Fibroblast of the conjunctiva (primary cell): ENCODE results near the gene RPL37A.

Experiments used
- DNase-seq: peaks from one replicate; pipeline ENCODE4 v3.0.0-alpha.2; 2010; ENCODE audit warnings: low read depth

Gene RPL37A

DNA sequence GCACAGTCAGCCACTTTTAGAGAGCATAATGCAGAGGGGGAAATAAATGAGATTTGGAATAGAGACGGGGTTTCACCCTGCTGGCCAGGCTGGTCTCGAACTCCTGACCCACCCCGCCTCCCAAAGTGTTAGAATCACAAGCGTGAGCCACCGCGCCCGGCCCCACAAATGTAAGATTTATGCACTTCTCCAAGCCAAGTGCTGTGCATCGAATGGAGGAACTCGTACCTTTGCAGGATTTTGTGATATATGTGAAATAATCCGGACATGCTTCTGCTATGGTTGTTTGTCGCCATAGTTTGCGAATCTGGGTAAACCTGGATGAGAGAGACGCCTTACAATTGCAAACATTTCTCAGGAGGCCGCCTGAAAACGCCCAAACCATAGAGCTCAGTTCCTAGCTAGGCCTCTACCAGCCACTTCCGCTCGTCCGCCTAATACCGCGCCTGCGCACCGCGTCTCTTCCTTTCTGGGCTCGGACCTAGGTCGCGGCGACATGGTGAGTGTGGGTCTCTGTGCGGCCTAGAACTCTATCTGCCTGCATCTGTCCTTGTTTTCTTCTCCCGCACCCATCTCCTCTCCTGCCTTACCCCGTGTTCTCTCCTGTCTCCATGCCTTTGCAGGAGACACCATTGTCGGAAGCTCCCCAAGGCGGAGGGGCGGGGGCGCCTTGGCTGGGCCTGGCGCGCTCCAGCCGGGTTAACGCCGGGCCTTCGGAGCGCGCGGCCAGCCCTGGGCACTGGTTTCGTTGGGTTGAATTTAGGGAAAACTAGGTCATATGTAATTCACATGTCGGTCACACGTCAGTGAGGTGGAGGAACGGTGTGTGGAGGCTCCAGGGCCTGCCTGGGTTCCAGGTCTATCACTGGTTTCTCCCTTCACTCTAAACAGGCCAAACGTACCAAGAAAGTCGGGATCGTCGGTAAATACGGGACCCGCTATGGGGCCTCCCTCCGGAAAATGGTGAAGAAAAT, at the start of gene RPL37A:
Gene RPL37A, plus strand, starts transcription at position 466 of the 974 bp plus-strand sequence. Its CDS starts 31 bp downstream, at position 497.
- peak; percentile 95 for DNase-seq

GRCh38 chr2:216450346-216450745, 48.3 kb upstream of the RPL37A start:
- DNase-seq = no peak

DNA sequence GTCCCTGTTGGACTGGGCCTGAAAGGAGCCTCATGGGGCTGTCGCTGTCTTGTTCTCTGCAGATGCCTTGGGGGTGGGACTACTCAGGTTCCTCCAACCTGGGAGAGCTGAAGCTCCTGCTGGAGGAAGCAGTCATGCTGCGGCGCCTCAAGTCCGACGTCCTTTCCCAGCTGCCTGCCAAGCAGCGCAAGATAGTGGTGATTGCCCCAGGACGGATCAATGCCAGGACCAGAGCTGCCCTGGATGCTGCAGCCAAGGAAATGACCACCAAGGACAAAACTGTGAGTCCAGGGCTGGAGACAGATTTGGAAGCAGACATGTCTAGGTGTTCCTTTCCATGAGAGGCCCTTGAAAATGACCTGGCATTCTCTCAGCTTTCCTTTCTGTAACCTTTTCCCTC, 47.9 kb upstream of the RPL37A start:
- DNase-seq = no peak

GRCh38 chr2:216453955-216454614, 44.6 kb upstream of the RPL37A start:
- DNase-seq = no peak

DNA sequence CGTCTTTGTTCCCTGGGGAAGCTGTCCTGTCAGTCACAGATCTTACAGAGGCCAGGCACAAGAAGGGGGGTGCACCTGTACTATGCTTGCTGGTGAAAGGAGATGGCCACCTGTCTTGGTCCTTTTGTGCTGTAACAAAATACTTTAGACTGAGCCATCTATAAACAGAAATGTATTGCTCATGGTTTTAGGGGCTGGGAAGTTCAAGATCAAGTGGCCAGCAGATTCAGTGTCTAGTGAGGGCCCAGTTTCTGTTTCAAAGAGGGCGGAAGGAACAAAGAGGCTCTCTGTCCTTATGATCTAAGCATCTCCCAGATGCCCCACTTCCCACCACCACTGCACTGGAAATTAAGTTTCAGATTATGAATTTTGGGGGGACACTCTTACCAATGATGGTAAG, 35.5 kb upstream of the RPL37A start:
- no peak for DNase-seq

GRCh38 chr2:216464104-216464720, 34.4 kb upstream of the RPL37A start:
- no peak for DNase-seq

- DNase-seq = no peak
These were observed 33.0 kb upstream of the RPL37A start for GRCh38 chr2:216465579-216466195.

DNA sequence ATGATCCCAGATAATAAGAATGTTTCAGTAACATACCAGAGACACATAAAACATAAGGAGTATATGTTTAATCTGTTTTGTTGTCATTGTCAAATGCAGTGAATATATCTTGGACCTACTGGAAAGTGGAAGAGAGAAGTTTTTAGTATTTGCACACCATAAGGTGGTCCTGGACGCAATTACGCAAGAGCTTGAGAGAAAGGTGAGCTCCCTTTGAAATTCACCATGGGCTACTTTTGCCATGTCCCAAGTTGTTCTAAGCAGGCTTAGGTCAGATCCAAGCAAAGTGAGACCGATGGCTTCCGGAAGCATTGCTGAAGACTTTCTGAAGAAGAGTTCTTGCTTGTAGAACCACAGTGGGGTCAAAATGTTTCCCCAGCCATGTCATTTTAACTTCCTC, 30.8 kb upstream of the RPL37A start:
- no peak for DNase-seq

DNA sequence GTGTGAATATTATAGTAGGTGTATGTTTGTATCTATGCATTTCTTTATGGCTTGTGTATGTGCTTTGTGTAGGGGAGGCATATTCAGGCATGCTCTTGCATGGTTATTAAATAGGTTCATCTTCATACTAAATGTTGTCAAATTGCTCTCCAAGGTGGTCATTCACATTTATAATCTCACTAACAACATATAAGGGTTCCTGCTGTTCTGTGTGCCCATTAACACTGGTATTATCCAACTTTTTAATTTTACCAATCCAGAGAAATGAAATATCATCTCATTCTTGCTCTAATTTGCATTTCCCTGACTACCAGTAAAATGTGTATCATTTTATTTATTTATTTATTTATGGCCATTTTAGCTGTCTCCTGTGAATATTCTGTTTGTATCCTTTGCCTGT, 29.0 kb upstream of the RPL37A start:
- DNase-seq = no peak

- DNase-seq = no peak
These were observed 25.5 kb upstream of the RPL37A start for GRCh38 chr2:216473187-216473586.

- DNase-seq = no peak
These were observed 23.5 kb upstream of the RPL37A start for GRCh38 chr2:216474925-216475670.

- DNase-seq = no peak
These were observed 22.9 kb upstream of the RPL37A start for GRCh38 chr2:216475767-216476166.

DNA sequence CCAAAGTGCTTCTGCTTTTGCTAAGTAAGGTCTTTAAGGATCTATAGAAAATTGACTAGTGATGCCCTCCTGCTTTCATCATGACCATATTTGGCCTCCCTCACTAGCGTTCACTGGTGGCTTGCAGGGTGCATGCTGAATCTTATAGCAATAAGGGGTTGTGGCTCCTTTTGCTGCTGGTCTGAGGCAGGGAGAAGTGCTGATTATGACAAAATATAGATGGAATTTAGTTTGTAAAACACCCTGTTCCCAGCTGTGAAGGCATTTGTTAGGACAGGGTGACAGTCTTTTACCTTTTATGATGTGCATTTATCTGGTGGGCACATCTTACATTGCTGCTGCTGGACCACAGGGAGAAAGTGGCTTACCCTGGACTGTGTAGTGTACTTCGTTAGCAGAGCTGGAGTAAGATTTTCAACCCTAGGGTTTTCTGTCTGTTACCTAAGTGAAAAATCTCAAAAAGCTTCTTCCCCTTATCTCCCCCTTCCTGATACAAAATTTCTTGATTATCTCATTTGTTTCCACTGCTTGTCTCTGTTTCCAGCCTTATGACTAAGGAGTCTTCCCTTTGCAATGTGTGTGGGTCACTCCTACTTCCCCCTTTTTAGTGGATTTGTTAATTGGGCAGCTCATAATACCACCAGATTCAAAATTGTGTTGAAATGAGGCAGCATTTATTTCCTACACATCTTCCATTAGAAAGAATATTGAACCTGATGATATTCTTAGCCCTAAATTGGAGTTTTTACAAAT, 21.2 kb upstream of the RPL37A start:
- DNase-seq = no peak

DNA sequence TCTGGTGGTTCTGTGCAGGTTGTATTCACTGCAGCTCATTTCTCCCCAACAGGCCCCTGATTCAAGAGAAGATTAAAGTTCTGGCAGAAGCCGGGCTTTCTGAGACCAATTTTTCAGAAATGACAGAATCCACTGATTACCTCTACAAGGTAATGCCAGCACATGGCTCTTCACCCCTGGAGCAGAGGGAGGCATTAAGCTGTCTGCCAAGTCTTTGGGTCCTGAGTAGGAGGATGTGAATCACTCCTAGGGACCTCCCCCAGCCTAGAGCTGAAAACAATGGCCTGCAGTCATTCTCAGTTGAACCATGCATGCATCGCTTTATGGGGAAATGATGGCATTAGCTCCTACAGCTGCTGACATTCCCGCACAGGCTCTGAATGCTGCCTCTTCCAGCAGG, 20.5 kb upstream of the RPL37A start:
- peak; percentile 16 for DNase-seq

GRCh38 chr2:216478791-216479190, 19.9 kb upstream of the RPL37A start:
- DNase-seq = no peak

- DNase-seq = no peak
These were observed 18.4 kb upstream of the RPL37A start for GRCh38 chr2:216480221-216480620.

GRCh38 chr2:216482640-216483039, 16.0 kb upstream of the RPL37A start:
- no peak for DNase-seq

- no peak for DNase-seq
These were observed 13.4 kb upstream of the RPL37A start for GRCh38 chr2:216485237-216485636.

DNA sequence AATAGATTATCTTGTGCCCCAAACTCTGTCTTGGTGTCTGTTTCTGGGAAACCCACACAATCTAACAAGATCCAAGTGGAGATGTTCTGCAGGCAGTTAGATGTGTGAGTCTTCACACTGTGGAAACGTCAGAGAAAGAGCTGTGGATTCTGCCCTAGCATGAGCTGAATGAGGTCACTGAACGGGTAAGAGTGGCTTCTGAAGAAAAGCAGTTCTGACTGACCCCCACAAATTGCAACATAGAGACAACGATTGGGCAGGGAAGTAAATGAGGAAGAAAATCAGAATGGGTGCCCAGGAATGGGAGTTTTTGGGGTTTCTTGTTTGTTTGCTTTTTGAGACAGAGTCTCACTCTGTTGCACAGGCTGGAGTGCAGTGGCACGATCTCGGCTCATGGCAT, 12.9 kb upstream of the RPL37A start:
- no peak for DNase-seq

DNA sequence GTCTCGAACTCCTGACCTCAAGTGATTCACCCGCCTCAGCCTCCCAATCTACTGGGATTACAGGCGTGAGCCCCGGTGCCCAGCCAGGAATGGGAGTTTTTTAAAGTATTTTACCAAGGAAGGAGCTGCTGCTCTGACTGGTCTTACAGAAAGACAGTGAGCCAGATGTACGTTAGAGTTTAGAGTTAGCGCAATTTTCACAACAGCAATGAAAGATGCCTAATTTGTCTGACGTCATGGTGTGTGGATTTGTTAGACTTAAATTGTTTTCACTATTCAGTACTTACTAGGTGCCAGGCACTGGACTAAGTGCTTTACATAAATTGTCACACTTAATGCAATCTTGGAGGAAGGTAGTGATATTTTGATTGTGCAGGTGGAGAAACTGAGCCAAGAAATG, 12.4 kb upstream of the RPL37A start:
- no peak for DNase-seq

GRCh38 chr2:216486708-216487107, 11.9 kb upstream of the RPL37A start:
- DNase-seq = no peak
